Measurements from ENCODE around the gene POLR3GL.

The POLR3GL gene

DNA sequence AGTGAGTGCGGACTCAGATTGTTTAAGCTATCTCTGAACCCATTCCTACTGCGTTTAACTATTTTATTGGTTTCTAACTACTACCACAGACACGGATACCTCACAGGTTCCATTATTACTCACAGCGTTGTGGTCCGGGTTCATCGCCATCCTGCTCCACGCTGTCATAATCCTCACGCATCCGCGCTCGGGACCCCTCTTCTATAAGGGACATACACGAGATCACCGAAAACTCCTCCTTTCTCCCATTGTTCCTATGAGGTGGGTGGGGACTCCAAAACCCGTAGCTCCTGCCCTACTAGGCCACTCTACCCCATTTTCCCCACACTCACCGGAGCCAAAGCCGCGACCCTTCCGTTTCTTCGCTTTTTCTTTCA is 37.8 kb upstream of the POLR3GL start:
- H3K27ac ChIP-seq (replicated peaks): peak overlapping the region; percentile 90
- TF ChIP-seq, protein P1, sequence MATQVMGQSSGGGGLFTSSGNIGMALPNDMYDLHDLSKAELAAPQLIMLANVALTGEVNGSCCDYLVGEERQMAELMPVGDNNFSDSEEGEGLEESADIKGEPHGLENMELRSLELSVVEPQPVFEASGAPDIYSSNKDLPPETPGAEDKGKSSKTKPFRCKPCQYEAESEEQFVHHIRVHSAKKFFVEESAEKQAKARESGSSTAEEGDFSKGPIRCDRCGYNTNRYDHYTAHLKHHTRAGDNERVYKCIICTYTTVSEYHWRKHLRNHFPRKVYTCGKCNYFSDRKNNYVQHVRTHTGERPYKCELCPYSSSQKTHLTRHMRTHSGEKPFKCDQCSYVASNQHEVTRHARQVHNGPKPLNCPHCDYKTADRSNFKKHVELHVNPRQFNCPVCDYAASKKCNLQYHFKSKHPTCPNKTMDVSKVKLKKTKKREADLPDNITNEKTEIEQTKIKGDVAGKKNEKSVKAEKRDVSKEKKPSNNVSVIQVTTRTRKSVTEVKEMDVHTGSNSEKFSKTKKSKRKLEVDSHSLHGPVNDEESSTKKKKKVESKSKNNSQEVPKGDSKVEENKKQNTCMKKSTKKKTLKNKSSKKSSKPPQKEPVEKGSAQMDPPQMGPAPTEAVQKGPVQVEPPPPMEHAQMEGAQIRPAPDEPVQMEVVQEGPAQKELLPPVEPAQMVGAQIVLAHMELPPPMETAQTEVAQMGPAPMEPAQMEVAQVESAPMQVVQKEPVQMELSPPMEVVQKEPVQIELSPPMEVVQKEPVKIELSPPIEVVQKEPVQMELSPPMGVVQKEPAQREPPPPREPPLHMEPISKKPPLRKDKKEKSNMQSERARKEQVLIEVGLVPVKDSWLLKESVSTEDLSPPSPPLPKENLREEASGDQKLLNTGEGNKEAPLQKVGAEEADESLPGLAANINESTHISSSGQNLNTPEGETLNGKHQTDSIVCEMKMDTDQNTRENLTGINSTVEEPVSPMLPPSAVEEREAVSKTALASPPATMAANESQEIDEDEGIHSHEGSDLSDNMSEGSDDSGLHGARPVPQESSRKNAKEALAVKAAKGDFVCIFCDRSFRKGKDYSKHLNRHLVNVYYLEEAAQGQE (IDR thresholded peaks at IDR 0.05; ENCODE audit: insufficient replicate concordance, low read depth): no peak
- TF ChIP-seq, protein P2, sequence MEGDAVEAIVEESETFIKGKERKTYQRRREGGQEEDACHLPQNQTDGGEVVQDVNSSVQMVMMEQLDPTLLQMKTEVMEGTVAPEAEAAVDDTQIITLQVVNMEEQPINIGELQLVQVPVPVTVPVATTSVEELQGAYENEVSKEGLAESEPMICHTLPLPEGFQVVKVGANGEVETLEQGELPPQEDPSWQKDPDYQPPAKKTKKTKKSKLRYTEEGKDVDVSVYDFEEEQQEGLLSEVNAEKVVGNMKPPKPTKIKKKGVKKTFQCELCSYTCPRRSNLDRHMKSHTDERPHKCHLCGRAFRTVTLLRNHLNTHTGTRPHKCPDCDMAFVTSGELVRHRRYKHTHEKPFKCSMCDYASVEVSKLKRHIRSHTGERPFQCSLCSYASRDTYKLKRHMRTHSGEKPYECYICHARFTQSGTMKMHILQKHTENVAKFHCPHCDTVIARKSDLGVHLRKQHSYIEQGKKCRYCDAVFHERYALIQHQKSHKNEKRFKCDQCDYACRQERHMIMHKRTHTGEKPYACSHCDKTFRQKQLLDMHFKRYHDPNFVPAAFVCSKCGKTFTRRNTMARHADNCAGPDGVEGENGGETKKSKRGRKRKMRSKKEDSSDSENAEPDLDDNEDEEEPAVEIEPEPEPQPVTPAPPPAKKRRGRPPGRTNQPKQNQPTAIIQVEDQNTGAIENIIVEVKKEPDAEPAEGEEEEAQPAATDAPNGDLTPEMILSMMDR (IDR thresholded peaks at IDR 0.05; ENCODE audit: insufficient read depth, low read length): no peak
- TF ChIP-seq POLR2AphosphoS5 (IDR thresholded peaks at IDR 0.05; ENCODE audit: low read depth) (no peak), GABPA (IDR thresholded peaks at IDR 0.05; ENCODE audit: low read depth) (no peak), SPI1 (IDR thresholded peaks at IDR 0.05; ENCODE audit: borderline replicate concordance, low read depth) (no peak)
- DNase-seq (ENCODE audit: low read depth in 1 of 2, low spot score in 1 of 2): no peak
- no peaks in the 10 kb centered on the region for H3K27me3 ChIP-seq (ENCODE audit: insufficient read depth, poor library complexity, severe bottlenecking)
- H3K4me3 ChIP-seq (replicated peaks; ENCODE audit: insufficient read depth, low read length): peak overlapping the region; percentile 72

DNA sequence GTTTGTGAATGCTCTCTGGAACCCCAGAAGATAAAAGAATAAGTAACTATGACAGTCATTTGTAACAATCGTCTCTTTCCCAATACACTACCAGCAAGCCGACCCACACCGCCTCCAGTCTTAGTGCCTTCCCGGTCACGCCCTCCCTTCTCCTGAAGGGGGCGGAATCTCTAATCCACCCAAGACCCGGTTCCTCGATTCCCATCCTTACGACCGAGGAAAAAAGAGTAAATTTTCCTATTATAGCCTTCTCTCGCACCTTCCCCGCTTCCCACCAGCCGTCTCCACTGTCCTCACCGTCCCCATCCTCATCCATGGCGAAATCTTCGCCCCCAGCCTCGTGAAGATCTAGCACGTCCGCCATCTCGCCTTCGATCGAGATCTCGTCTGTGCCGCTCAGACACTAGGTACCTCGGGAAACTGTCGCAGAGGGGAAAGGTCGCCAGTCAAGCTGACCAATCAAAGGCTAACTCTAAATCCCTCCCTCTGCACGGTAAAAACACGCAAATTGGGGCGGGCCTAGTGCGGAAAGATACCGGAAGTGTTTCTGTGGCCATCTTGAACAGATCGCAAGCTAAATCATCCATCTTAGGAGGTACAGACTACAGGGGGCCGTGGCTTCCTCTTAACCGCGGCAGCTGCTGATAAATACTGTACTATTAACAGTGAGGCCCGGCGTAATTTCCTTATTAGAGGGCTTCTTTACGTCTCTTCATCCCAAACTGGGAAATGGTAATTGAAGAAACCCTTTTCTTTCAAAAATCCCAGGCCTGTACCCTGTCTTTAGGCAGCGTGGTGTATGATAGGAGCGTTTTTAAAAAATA is 37.2 kb upstream of the POLR3GL start, which contains the start of gene RBM8A:
Gene RBM8A (minus strand): TSS at position 422 of the 824 bp plus-strand sequence. CDS start 58 bp downstream, at position 364.
- TF ChIP-seq, protein P2 (IDR thresholded peaks at IDR 0.05; ENCODE audit: insufficient read depth, low read length): no peak
- peak; percentile 72 for TF ChIP-seq GABPA (IDR thresholded peaks at IDR 0.05; ENCODE audit: low read depth)
- TF ChIP-seq SPI1 (IDR thresholded peaks at IDR 0.05; ENCODE audit: borderline replicate concordance, low read depth): peak; percentile 58; the same call in 1 of the 2 replicates
- peak; percentile 97 for TF ChIP-seq POLR2AphosphoS5 (IDR thresholded peaks at IDR 0.05; ENCODE audit: low read depth)
- TF ChIP-seq, protein P1 (IDR thresholded peaks at IDR 0.05; ENCODE audit: insufficient replicate concordance, low read depth): peak; percentile 58
- Histone ChIP-seq H3K27ac (replicated peaks) (peak within 1 kb of the TSS; percentile 90), H3K4me3 (replicated peaks; ENCODE audit: insufficient read depth, low read length) (peak within 1 kb of the TSS; percentile 72), H3K27me3 (ENCODE audit: insufficient read depth, poor library complexity, severe bottlenecking) (no peaks in the 10 kb centered on the region)
- peak; percentile 98 to 99 for DNase-seq (ENCODE audit: low read depth in 1 of 2, low spot score in 1 of 2)

DNA sequence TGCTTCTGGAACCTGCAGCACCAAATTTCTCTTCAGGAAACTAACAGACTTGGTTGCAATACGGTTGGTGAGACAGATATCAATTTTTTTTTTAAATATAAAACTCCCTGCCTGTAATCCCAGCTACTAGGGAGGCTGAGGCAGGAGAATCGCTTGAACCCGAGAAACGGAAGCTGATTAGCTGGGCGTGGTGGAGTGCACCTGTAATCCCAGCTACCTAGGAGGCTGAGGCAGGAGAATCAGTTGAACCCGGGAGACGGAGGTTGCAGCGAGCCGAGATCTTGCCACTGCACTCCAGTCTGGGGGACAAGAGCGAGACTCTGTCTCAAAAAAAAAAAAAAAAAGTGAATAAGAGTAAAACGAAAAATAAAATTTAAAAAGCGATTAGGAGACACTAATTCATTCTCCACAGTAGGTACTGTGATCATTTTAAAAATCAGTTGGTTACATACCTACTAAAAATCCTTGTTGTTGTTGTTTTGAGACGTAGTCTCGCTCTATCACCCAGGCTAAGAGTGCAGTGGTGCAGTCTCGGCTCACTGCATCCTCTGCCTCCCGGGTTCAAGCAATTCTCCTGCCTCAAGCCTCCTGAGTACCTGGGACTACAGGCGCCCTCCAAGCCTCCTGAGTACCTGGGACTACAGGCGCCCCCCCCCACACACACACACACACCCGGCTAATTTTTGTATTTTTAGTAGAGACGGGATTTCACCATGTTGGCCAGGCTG is 36.4 kb upstream of the POLR3GL start:
- TF ChIP-seq SPI1 (IDR thresholded peaks at IDR 0.05; ENCODE audit: borderline replicate concordance, low read depth): no peak
- TF ChIP-seq, protein P2 (IDR thresholded peaks at IDR 0.05; ENCODE audit: insufficient read depth, low read length): no peak
- TF ChIP-seq POLR2AphosphoS5 (IDR thresholded peaks at IDR 0.05; ENCODE audit: low read depth): no peak
- no peak for TF ChIP-seq GABPA (IDR thresholded peaks at IDR 0.05; ENCODE audit: low read depth)
- TF ChIP-seq, protein P1 (IDR thresholded peaks at IDR 0.05; ENCODE audit: insufficient replicate concordance, low read depth): no peak
- Histone ChIP-seq H3K27me3 (ENCODE audit: insufficient read depth, poor library complexity, severe bottlenecking) (no peaks in the 10 kb centered on the region), H3K27ac (replicated peaks) (peak overlapping the region; percentile 90), H3K4me3 (replicated peaks; ENCODE audit: insufficient read depth, low read length) (peak overlapping the region; percentile 47)
- no peak for DNase-seq (ENCODE audit: low read depth in 1 of 2, low spot score in 1 of 2)

All from HL-60 (cell line).